Uterus (tissue), 2 donors: ENCODE data around the gene GTF2E1.

Experiments
- POLR2A ChIP-seq, 2 donors: fragments of 450-650 bp; IDR thresholded peaks; one replicate each; pipeline ENCODE4 v1.6.1; 2016; ENCODE audit warnings: antibody characterized with exemption in 2 of 2, mild to moderate bottlenecking in 1 of 2, moderate library complexity in 1 of 2
- TF ChIP-seq, protein P1 (sequence below), 4 experiments: fragments of 200-600 bp in 2 of 4; fragments of 450-650 bp in 2 of 4; sonication (generic) in 2 of 4; IDR thresholded peaks; one replicate each; pipeline ENCODE4 v1.5.1; 2016 to 2019; ENCODE audit warnings: antibody characterized with exemption in 4 of 4, mild to moderate bottlenecking in 2 of 4, moderate library complexity in 1 of 4

DNA sequence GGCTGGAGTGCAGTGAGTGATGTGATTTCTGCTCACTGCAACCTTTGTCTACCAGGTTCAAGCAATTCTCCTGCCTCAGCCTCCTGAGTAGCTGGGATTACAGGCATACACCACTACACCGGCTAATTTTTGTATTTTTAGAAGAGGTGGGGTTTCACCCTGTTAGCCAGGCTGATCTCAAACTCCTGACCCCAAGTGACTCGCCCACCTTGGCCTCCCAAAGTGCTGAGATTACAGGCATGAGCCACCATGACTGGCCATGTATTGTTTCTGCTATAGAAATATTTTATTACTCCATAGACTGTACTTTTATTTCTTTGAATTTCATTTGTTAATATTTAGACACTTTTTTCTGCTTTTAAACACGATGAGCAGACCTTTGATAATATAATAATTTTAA, 60.4 kb downstream of the GTF2E1 start:
- TF ChIP-seq, protein P1, sequence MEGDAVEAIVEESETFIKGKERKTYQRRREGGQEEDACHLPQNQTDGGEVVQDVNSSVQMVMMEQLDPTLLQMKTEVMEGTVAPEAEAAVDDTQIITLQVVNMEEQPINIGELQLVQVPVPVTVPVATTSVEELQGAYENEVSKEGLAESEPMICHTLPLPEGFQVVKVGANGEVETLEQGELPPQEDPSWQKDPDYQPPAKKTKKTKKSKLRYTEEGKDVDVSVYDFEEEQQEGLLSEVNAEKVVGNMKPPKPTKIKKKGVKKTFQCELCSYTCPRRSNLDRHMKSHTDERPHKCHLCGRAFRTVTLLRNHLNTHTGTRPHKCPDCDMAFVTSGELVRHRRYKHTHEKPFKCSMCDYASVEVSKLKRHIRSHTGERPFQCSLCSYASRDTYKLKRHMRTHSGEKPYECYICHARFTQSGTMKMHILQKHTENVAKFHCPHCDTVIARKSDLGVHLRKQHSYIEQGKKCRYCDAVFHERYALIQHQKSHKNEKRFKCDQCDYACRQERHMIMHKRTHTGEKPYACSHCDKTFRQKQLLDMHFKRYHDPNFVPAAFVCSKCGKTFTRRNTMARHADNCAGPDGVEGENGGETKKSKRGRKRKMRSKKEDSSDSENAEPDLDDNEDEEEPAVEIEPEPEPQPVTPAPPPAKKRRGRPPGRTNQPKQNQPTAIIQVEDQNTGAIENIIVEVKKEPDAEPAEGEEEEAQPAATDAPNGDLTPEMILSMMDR (IDR thresholded peaks at IDR 0.05): no peak
- TF ChIP-seq POLR2A (IDR thresholded peaks at IDR 0.05): no peak
